ENCODE results near the gene SKIDA1. TPM values are rescaled to one million over a fixed set of nuclear protein-coding genes. Genes with fewer than 3 reads are reported as not detected.

SKIDA1 gene
- total and polyA plus RNA-seq, 2 of the 4 experiments (the other 2 are of a cell fraction), result 0.36 to 0.72 TPM

- Histone ChIP-seq H4K20me1 (ENCODE audit: insufficient read depth, low read length) (no peaks in the 10 kb centered on the region), H2AK5ac (ENCODE audit: low read depth, low read length) (no peak overlapping the region), H3K27me3 (ENCODE audit: control insufficient read depth, insufficient read depth, low read length) (no peaks in the 10 kb centered on the region), H3K4ac (ENCODE audit: low read depth, low read length) (no peak overlapping the region), H3K9ac (ENCODE audit: low read depth, low read length) (no peak overlapping the region), H3K36me3 (ENCODE audit: control insufficient read depth, insufficient read depth, low read length) (no peaks in the 10 kb centered on the region), H3K56ac (ENCODE audit: extremely low read depth, insufficient read depth, low read length) (no peak overlapping the region), H3K79me1 (ENCODE audit: low read depth in 1 of 2, low read length in 2 of 2) (no peaks in the 10 kb centered on the region), H2BK15ac (ENCODE audit: low read depth, low read length) (no peak overlapping the region), H3K18ac (ENCODE audit: low read depth, low read length) (no peak overlapping the region), H2AFZ (replicated peaks; ENCODE audit: low read length, poor library complexity) (no peak overlapping the region), H3K14ac (replicated peaks; ENCODE audit: low read depth, low read length) (no peak overlapping the region), H2BK120ac (ENCODE audit: low read depth, low read length) (no peak overlapping the region), H4K5ac (ENCODE audit: low read depth, low read length) (no peak overlapping the region), H4K8ac (ENCODE audit: low read depth in 2 of 2, low read length in 2 of 2) (no peak overlapping the region), H4K91ac (ENCODE audit: insufficient read depth, low read depth, low read length) (no peak overlapping the region), H3K9me1 (ENCODE audit: insufficient read depth, low read length) (no peaks in the 10 kb centered on the region), H3K23ac (ENCODE audit: low read depth, low read length) (no peak overlapping the region), H3K9me3 (ENCODE audit: control insufficient read depth, insufficient read depth, low read length) (no peaks in the 10 kb centered on the region), H3K4me2 (ENCODE audit: low read depth, low read length) (no peak overlapping the region), H2AK9ac (replicated peaks; ENCODE audit: low read depth, low read length, poor library complexity) (no peak overlapping the region), H3K4me1 (ENCODE audit: control insufficient read depth, insufficient read depth, low read length) (no peaks in the 10 kb centered on the region), H2BK5ac (ENCODE audit: low read depth, low read length, poor library complexity, severe bottlenecking) (no peak overlapping the region), H3K4me3 (ENCODE audit: insufficient read depth, low read depth, low read length) (no peak overlapping the region), H2BK20ac (ENCODE audit: low read depth, low read length) (no peak overlapping the region), H3K27ac (ENCODE audit: insufficient read depth, low read length) (no peak overlapping the region)
- no TSS peak for BruUV-seq (replicated peaks)
- intact Hi-C loops (cut with micrococcal nuclease) (no loop called here), in situ Hi-C loops (cut with MboI; ENCODE audit: low sequenced_read_pairs) (no loop called here), dilution Hi-C loops (cut with HindIII; ENCODE audit: low sequenced_read_pairs, unreplicated experiment) (no loop called here)
- DNase-seq (no peak), ATAC-seq (ENCODE audit: low read depth) (no peak)
- TF ChIP-seq BHLHE40 (IDR thresholded peaks at IDR 0.05; ENCODE audit: low read depth, low read length), result no peak
- no peak for TF ChIP-seq CHD1 (IDR thresholded peaks at IDR 0.05; ENCODE audit: low read depth, low read length)
- no peak for TF ChIP-seq RFX5 (IDR thresholded peaks at IDR 0.05; ENCODE audit: low read depth, low read length)
- TF ChIP-seq RAD21 (IDR thresholded peaks at IDR 0.05; ENCODE audit: low read length), result no peak
- TF ChIP-seq MXI1 (IDR thresholded peaks at IDR 0.05; ENCODE audit: borderline replicate concordance, low read depth, low read length), result no peak
- no peak for TF ChIP-seq SMC3 (IDR thresholded peaks at IDR 0.05; ENCODE audit: low read depth, low read length)
- TF ChIP-seq FOS (IDR thresholded peaks at IDR 0.05; ENCODE audit: low read depth, low read length), result no peak
- TF ChIP-seq NFE2L2 (IDR thresholded peaks at IDR 0.05; ENCODE audit: low read depth, low read length), result no peak
- no peak for TF ChIP-seq CEBPB (IDR thresholded peaks at IDR 0.05; ENCODE audit: low read depth, low read length)
- no peak for TF ChIP-seq RCOR1 (IDR thresholded peaks at IDR 0.05; ENCODE audit: insufficient replicate concordance, low read length)
- no peak for TF ChIP-seq MAZ (IDR thresholded peaks at IDR 0.05; ENCODE audit: borderline replicate concordance, low read depth, low read length)
- no peak for TF ChIP-seq CTCF (conservative IDR thresholded peaks at IDR 0.05; ENCODE audit: low read depth, low read length)
- no peak for TF ChIP-seq ELK1 (IDR thresholded peaks at IDR 0.05; ENCODE audit: borderline replicate concordance, low read depth, low read length)
- TF ChIP-seq, protein P1, sequence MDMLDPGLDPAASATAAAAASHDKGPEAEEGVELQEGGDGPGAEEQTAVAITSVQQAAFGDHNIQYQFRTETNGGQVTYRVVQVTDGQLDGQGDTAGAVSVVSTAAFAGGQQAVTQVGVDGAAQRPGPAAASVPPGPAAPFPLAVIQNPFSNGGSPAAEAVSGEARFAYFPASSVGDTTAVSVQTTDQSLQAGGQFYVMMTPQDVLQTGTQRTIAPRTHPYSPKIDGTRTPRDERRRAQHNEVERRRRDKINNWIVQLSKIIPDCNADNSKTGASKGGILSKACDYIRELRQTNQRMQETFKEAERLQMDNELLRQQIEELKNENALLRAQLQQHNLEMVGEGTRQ (IDR thresholded peaks at IDR 0.05; ENCODE audit: low read depth, low read length), result no peak
- TF ChIP-seq MAFK (IDR thresholded peaks at IDR 0.05; ENCODE audit: low read depth, low read length), result no peak
- TF ChIP-seq POLR2A (IDR thresholded peaks at IDR 0.05; ENCODE audit: low read depth, low read length), result no peak
- CTCF ChIA-PET, result interaction anchor here (0.5 kb wide), 1 partner anchor 14 kb away, joined by 4 read pairs; no protein-coding TSS in a partner anchor
- POLR2A ChIA-PET (ENCODE audit: unreplicated experiment), result no interaction called here
- WGBS, 2 experiments (ENCODE audit: extremely low coverage in 2 of 2, insufficient read length in 1 of 2), result no CpG with 5 or more reads among the region's 10 CpGs
Measured at GRCh38 chr10:21473541-21473940, 51.9 kb downstream of the SKIDA1 start.
